PC-3 (cell line): ENCODE data around the gene GRHL3. TPM values are rescaled to one million over a fixed set of nuclear protein-coding genes. Genes with fewer than 3 reads are reported as not detected.
A peak's percentile ranks its signal among the peaks of the same experiment; 100 is the strongest.

ENCODE experiments used
- ATAC-seq: fragments of 200-7000 bp; cut with Tn5 transposase; 2 replicates; pipeline ENCODE4 v1.9.1; 2020; ENCODE audit warnings: mild to moderate bottlenecking, moderate library complexity
- BruUV-seq: library from RNA; stranded (reverse); fragments of 400-500 nt; replicated peaks from 2 replicates; lab custom pipeline; 2021; lab: Mats Ljungman, UMichigan
- CTCF ChIA-PET: fragments of 300-600 bp; sonication (Branson Sonifier 250); formaldehyde crosslinking; loops from one replicate; lab custom pipeline; 2022; ENCODE audit warnings: antibody characterized with exemption; lab: Charles Lee
- POLR2A ChIA-PET: fragments of 300-600 bp; sonication (Branson Sonifier 250); formaldehyde crosslinking; loops from one replicate; lab custom pipeline; 2022; ENCODE audit warnings: antibody characterized with exemption; ENCODE audit not compliant: unreplicated experiment; lab: Charles Lee
- DNase-seq: peaks from one replicate; pipeline ENCODE4 v3.0.0-alpha.2; 2015
- H2AFZ ChIP-seq: fragments of 300-600 bp; sonication (generic); 2 replicates; pipeline ENCODE4 v1.6.0; 2016; ENCODE audit warnings: antibody characterized with exemption, low read length
- H3F3A ChIP-seq: fragments of 300-600 bp; sonication (generic); one replicate; pipeline ENCODE4 v1.6.0; 2017; ENCODE audit warnings: antibody characterized with exemption, low read length, control low read depth, mild to moderate bottlenecking; ENCODE audit not compliant: unreplicated experiment
- H3K27ac ChIP-seq: fragments of 300-600 bp; sonication (generic); 2 replicates; pipeline ENCODE4 v1.5.1; 2016; ENCODE audit warnings: mild to moderate bottlenecking, low read length
- H3K27me3 ChIP-seq: fragments of 300-600 bp; sonication (generic); 2 replicates; pipeline ENCODE4 v1.6.1; 2016; ENCODE audit warnings: low read length, mixed read lengths
- H3K36me3 ChIP-seq: fragments of 300-600 bp; sonication (generic); 2 replicates; pipeline ENCODE4 v1.6.1; 2016; ENCODE audit warnings: low read depth, mixed run types, low read length, mixed read lengths
- H3K4me1 ChIP-seq: fragments of 300-600 bp; sonication (generic); 2 replicates; pipeline ENCODE4 v1.5.1; 2016; ENCODE audit warnings: low read length; ENCODE audit not compliant: insufficient read depth
- H3K4me2 ChIP-seq: fragments of 300-600 bp; sonication (generic); 2 replicates; pipeline ENCODE4 v1.6.0; 2016; ENCODE audit warnings: low read length
- H3K4me3 ChIP-seq: fragments of 300-600 bp; sonication (generic); 2 replicates; pipeline ENCODE4 v1.5.1; 2016; ENCODE audit warnings: mild to moderate bottlenecking, low read length, mixed read lengths
- H3K79me2 ChIP-seq: fragments of 300-600 bp; sonication (generic); 2 replicates; pipeline ENCODE4 v1.6.1; 2017; ENCODE audit warnings: low read length, mixed read lengths
- H3K9ac ChIP-seq: fragments of 300-600 bp; sonication (generic); 2 replicates; pipeline ENCODE4 v1.6.0; 2016; ENCODE audit warnings: mild to moderate bottlenecking, low read length
- H3K9me2 ChIP-seq: fragments of 300-600 bp; sonication (generic); replicated peaks from 2 replicates; pipeline ENCODE4 v1.6.1; 2016; ENCODE audit warnings: mixed run types, low read length, mixed read lengths
- H3K9me3 ChIP-seq: fragments of 300-600 bp; sonication (generic); 2 replicates; pipeline ENCODE4 v1.6.1; 2016; ENCODE audit warnings: low read length, mixed read lengths
- H4K20me1 ChIP-seq: fragments of 300-600 bp; sonication (generic); 2 replicates; pipeline ENCODE4 v1.6.1; 2016; ENCODE audit warnings: low read length, mixed read lengths
- EZH2 ChIP-seq: fragments of 300-600 bp; sonication (generic); IDR thresholded peaks from one replicate; pipeline ENCODE4 v1.6.1; 2017; ENCODE audit warnings: antibody characterized with exemption, mild to moderate bottlenecking, low read length; ENCODE audit not compliant: unreplicated experiment
- EZH2phosphoT487 ChIP-seq: fragments of 300-600 bp; sonication (generic); IDR thresholded peaks from 2 replicates; pipeline ENCODE4 v1.6.1; 2018; ENCODE audit warnings: mild to moderate bottlenecking, antibody characterized with exemption, low read length, borderline replicate concordance
- intact Hi-C: fragments of 100-400 bp; cut with micrococcal nuclease; formaldehyde crosslinking; loops from 2 replicates; pipeline ENCODE4 v1.9.0; 2023
- total RNA-seq: library from RNA; depleted of rRNA; stranded (reverse); fragments of >200 nt; gene quantifications from 2 replicates; pipeline ENCODE4 v1.2.3, GENCODE V29; 2014
- TF ChIP-seq, protein P1 (sequence below): fragments of 300-600 bp; sonication (generic); conservative IDR thresholded peaks from 2 replicates; pipeline ENCODE4 v1.5.1; 2017; ENCODE audit warnings: antibody characterized with exemption, low read depth, mild to moderate bottlenecking, low read length

The GRHL3 gene
- total RNA-seq, 1 experiment from 2014 or later = 3.5 TPM

DNA sequence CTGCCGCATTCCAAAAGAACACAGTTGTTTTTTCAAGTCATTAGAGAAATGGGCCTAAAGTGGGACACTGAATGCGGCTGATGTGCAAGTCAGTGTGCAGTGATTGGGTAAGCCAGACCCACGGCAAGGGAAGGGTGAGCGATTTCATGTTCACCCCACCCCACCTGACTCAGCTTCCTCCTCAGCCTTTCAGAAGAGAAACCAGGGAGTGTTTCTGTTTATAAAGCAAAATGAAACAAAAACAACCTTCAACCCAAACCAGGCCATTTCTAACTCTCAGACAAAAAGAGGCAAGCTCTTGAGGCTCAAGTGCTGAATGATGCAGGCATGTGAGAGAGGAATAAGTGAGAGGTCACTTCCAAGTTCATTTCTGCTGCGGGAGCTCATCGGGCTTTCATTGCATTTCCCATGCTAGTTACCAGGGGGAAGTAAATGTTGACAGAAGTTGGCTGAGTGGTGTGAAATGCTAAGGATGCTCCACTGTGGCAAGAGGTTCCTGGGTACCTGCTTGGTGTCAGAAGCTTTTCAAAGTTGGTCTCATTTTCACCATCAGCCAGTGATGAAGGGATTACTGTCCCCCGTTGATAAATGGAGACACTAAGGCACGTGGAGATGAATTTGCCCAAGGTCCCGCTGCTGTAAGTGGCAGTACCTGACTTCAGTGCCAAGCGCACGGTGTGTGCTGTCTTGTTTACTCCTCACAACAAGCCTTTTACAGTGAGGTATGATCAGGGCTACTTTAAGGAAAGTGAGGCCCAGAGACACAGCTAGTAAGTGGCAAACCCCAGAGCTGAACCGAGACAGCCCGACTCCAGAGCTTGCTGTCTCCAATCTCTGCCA, 65.3 kb downstream of the GRHL3 start:
- H3K27ac ChIP-seq = peak overlapping the region; percentile 59
- no peak for TF ChIP-seq EZH2phosphoT487
- TF ChIP-seq, protein P1, sequence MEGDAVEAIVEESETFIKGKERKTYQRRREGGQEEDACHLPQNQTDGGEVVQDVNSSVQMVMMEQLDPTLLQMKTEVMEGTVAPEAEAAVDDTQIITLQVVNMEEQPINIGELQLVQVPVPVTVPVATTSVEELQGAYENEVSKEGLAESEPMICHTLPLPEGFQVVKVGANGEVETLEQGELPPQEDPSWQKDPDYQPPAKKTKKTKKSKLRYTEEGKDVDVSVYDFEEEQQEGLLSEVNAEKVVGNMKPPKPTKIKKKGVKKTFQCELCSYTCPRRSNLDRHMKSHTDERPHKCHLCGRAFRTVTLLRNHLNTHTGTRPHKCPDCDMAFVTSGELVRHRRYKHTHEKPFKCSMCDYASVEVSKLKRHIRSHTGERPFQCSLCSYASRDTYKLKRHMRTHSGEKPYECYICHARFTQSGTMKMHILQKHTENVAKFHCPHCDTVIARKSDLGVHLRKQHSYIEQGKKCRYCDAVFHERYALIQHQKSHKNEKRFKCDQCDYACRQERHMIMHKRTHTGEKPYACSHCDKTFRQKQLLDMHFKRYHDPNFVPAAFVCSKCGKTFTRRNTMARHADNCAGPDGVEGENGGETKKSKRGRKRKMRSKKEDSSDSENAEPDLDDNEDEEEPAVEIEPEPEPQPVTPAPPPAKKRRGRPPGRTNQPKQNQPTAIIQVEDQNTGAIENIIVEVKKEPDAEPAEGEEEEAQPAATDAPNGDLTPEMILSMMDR = no peak
- no peak for TF ChIP-seq EZH2
- H3K4me1 ChIP-seq = peaks cover 33% of the 10 kb centered on the region
- DNase-seq (peak; percentile 49), ATAC-seq (peak; percentile 75)
- POLR2A ChIA-PET = interaction anchor here (0.5 to 0.7 kb wide), 2 partner anchors 65 to 100 kb away, joined by 3 to 4 read pairs; partner anchors contain the start of gene GRHL3
- H3K79me2 ChIP-seq = no peaks in the 10 kb centered on the region
- no peaks in the 10 kb centered on the region for H3K27me3 ChIP-seq
- H3F3A ChIP-seq = no peaks in the 10 kb centered on the region
- BruUV-seq = no TSS peak
- H3K9me2 ChIP-seq = no peaks in the 10 kb centered on the region
- H3K36me3 ChIP-seq = peaks cover 6% of the 10 kb centered on the region
- intact Hi-C loops = no loop called here
- no peaks in the 10 kb centered on the region for H4K20me1 ChIP-seq
- no peaks in the 10 kb centered on the region for H3K9me3 ChIP-seq
- H2AFZ ChIP-seq = no peak overlapping the region
- peak overlapping the region; percentile 1; the same call in 1 of the 2 replicates for H3K9ac ChIP-seq
- peak overlapping the region; percentile 57 for H3K4me2 ChIP-seq
- CTCF ChIA-PET = interaction anchor here (0.8 to 1.2 kb wide), 4 partner anchors 65 to 234 kb away, joined by 3 to 14 read pairs (median 4); no protein-coding TSS in a partner anchor
- no peak overlapping the region for H3K4me3 ChIP-seq

DNA sequence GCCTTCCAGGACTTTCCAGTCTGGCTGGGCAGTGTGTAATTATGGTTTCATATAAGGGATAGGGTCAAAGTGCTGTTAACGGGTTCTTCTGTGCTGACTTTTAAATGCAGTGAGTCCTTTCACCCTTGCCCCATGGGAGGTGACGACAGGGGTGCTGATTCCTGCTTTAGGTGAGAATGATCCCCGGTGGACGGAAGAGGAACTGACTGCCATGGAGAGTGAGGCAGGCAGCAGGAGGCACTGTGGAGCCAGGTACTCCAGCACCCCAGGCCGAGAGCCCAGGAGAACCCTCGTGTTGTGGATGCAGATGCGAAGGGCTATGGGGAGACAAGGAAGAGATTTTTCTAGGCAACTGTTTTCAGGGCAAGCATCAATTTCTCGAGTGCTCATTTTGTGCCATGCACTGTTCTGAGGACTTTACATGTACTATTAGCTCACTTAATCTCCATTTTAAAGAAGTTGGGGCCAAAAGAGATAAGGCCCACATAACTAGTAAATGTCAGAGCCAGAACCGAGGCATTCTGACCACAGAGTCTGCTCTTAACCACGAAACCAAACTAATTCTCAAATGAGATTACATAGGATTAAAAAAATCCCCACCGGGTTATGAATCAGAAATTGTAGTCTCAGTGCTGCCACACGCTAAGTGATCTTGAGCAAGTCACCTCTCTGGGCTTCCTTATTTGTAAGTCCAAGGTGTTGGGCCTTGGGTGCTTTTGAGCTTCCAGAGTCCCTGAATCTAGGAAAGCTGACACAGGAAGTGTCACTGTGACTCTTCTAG, 66.2 kb downstream of the GRHL3 start:
- no TSS peak for BruUV-seq
- POLR2A ChIA-PET = interaction anchor here (0.5 kb wide), 1 partner anchor 66 kb away, joined by 4 read pairs; the partner anchor contains the start of gene GRHL3
- DNase-seq = peak; percentile 45

More for the DNA sequence above, 66.2 kb downstream of the GRHL3 start:
- peaks cover 28% of the 10 kb centered on the region for H3K4me1 ChIP-seq
- H3K9me2 ChIP-seq = no peaks in the 10 kb centered on the region
- no peak overlapping the region for H3K4me2 ChIP-seq
- H3K4me3 ChIP-seq = no peak overlapping the region
- no peak overlapping the region for H2AFZ ChIP-seq
- ATAC-seq = no peak; the same call in 1 of the 2 replicates
- no peaks in the 10 kb centered on the region for H4K20me1 ChIP-seq
- peaks cover 6% of the 10 kb centered on the region for H3K36me3 ChIP-seq
- no peaks in the 10 kb centered on the region for H3K79me2 ChIP-seq
- CTCF ChIA-PET = interaction anchor here (0.6 to 1.1 kb wide), 2 partner anchors 76 to 202 kb away, joined by 3 read pairs; no protein-coding TSS in a partner anchor
- TF ChIP-seq, protein P1 = peak; percentile 92
- no peak for TF ChIP-seq EZH2
- peak overlapping the region; percentile 59 for H3K27ac ChIP-seq
- H3K27me3 ChIP-seq = no peaks in the 10 kb centered on the region
- intact Hi-C loops = no loop called here
- H3K9me3 ChIP-seq = no peaks in the 10 kb centered on the region
- no peaks in the 10 kb centered on the region for H3F3A ChIP-seq
- no peak overlapping the region for H3K9ac ChIP-seq
